HG03520 (cell line): ENCODE results near the gene TMPRSS6.

Source experiments
- ATAC-seq: cut with Tn5 transposase; IDR thresholded peaks from one replicate; pipeline ENCODE4 v1.9.1; 2021; ENCODE audit warnings: mild to moderate bottlenecking, moderate library complexity; ENCODE audit not compliant: unreplicated experiment

The TMPRSS6 gene

DNA sequence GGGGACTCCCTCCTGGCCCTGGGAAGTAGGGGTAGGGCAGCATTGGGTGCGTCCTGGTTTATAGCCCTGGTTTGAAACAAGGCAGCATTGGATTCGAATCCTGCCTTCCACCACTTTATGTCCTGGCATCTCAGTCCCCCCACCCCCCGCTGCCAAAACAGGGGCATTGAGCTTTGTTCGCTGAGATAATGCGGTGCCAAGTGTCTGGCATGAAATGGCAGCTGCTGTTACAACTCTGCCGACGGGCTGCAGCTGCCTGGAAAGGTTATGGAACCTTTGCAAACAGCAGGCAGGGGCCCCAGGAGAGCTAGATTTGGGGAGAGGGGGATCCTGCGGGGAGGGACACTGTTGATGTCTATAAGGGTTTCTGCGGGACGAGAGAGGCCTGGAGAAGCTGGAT lies 92.2 kb downstream of the TMPRSS6 start:
- ATAC-seq: no peak

DNA sequence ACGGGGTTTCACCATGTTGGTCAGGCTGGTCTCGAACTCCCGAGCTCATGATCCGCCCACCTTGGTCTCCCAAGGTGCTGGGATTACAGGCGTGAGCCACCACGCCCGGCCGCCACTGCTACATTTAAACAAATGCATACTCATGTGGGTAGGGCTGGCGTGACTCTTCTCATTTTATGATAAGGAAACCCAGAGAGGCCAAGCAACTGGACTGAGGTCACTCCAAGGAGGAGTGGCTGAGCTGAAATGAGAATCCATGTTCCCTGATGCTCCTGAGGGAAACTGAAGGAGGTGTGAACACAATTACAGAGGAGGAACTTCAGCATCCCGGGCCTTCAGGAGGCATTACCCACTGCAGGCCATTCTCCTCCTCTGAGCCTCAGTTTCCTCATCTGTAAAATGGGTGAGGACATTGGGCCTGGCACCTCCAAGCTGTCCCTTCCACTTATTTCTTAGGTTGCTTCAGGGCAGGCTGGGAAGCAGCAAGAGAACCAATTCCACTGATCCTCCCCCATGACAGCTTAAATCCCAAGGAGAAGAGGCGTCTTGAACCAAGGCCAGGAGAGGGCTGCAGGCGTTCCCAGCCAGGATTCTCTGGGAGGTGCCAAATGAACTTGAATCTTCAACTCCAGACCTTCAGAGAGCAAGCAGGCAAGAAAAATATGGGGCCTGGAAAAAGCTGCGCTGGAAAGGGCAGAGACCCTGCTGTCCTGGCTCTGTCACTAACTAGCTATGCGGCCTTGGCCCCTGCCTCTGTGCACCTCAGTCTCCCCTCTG lies 93.2 kb downstream of the TMPRSS6 start:
- no peak for ATAC-seq

DNA sequence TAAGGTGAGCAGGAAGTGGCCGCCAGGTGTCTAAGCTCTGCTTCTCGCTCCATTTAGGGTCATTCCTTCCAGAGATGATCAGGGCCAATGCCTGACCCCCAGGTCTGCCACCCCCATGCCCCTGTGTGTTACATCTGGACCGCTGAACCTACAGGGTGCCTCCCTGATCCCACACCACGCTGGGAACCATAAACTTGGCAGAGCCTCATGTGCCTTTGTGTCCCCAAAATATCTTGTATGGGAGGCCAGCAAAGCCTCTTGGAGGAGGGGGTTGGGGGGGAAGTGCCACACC lies 94.0 kb downstream of the TMPRSS6 start:
- ATAC-seq: no peak
